NCI-H187 (cell line): Measurements from ENCODE around the gene GSTA5.
A peak's percentile ranks its signal among the peaks of the same experiment; 100 is the strongest.
"Not testable (repeated sequence)": the region's sequence is repeated elsewhere in the genome, so short reads cannot be mapped to it uniquely, and the experiment has no call there.

Experiments
- DNase-seq, 2 experiments: peaks; one replicate each; lab custom pipeline; 2025; lab: John Stamatoyannopoulos, UW

Gene GSTA5

GRCh38 chr6:52834481-52834880, 6.1 kb downstream of the GSTA5 start:
- no peak for DNase-seq

GRCh38 chr6:52830869-52831268, 9.7 kb downstream of the GSTA5 start:
- DNase-seq: not testable (repeated sequence)

GRCh38 chr6:52829046-52829817, 11.4 kb downstream of the GSTA5 start:
- no peak for DNase-seq

- not testable (repeated sequence) for DNase-seq
Observed at GRCh38 chr6:52828621-52829020, 12.0 kb downstream of the GSTA5 start.

- DNase-seq: not testable (repeated sequence)
Observed at GRCh38 chr6:52827073-52827783, 13.4 kb downstream of the GSTA5 start.

GRCh38 chr6:52826513-52826912, 14.1 kb downstream of the GSTA5 start:
- no peak for DNase-seq

- not testable (repeated sequence) for DNase-seq
Observed at GRCh38 chr6:52825900-52826459, 14.6 kb downstream of the GSTA5 start.

- DNase-seq: not testable (repeated sequence)
Observed at GRCh38 chr6:52825270-52825793, 15.3 kb downstream of the GSTA5 start.

- no peak for DNase-seq
Observed at GRCh38 chr6:52821842-52822241, 18.8 kb downstream of the GSTA5 start.

GRCh38 chr6:52820198-52820597, 20.4 kb downstream of the GSTA5 start:
- no peak for DNase-seq

GRCh38 chr6:52815167-52816092, 25.2 kb downstream of the GSTA5 start:
- DNase-seq: peak in 1 of 2 experiments; percentile 4

- not testable (repeated sequence) for DNase-seq
Observed at GRCh38 chr6:52814545-52814944, 26.1 kb downstream of the GSTA5 start.

GRCh38 chr6:52809777-52810176, 30.8 kb downstream of the GSTA5 start:
- not testable (repeated sequence) for DNase-seq

GRCh38 chr6:52808660-52809059, 32.0 kb downstream of the GSTA5 start:
- DNase-seq: no peak

- not testable (repeated sequence) for DNase-seq
Observed at GRCh38 chr6:52803668-52804255, 36.9 kb downstream of the GSTA5 start, which contains the start of gene GSTA1. Gene GSTA1, minus strand, starts transcription at chr6:52803816. Its CDS starts 4,549 bp downstream, at chr6:52799267.

GRCh38 chr6:52802806-52803205, 37.8 kb downstream of the GSTA5 start:
- DNase-seq: no peak

GRCh38 chr6:52801188-52801841, 39.3 kb downstream of the GSTA5 start:
- DNase-seq: no peak

- DNase-seq: not testable (repeated sequence)
Observed at GRCh38 chr6:52799272-52799671, 41.3 kb downstream of the GSTA5 start.

- DNase-seq: not testable (repeated sequence)
Observed at GRCh38 chr6:52794366-52794765, 46.2 kb downstream of the GSTA5 start.

- no peak for DNase-seq
Observed at GRCh38 chr6:52790861-52791260, 49.8 kb downstream of the GSTA5 start.
